ENCODE results near the gene HDAC11. TPM values are rescaled to one million over a fixed set of nuclear protein-coding genes. Genes with fewer than 3 reads are reported as not detected.

Gene HDAC11
- polyA plus RNA-seq, 2 of the 4 experiments (the other 2 are of a cell fraction): 5.6 to 8.4 TPM

DNA sequence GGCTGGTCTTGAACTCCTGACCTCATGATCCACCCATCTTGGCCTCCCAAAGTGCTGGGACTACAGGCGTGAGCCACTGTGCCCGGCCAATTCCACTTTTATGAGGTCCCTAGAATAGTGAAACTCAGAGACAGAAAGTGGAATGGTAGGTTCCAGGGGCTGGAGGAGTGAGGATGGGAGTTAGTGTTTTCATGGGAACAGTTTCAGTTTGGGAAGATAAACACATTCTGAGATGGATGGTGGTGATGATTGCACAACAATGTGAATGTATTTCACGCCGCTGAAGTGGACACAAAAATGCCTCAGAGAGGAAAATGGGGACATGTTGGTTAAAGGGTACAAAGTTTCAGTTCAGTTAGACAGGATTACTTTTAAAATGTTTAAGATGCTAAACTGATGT is 22.5 kb upstream of the HDAC11 start:
- ATAC-seq (no peak), DNase-seq (ENCODE audit: low read depth in 1 of 2, low spot score in 1 of 2) (no peak), FAIRE-seq (no peak)
- WGBS (ENCODE audit: missing lambda C conversion rate): 88% methylated on average over 4 of the region's 4 CpGs
- H3K4me3 ChIP-seq: no peak overlapping the region
- no peak overlapping the region for H3K27ac ChIP-seq
- H3K9me3 ChIP-seq: no peaks in the 10 kb centered on the region
- no peak for TF ChIP-seq ATOH8 (CRISPR knock-in tag; IDR thresholded peaks at IDR 0.05; ENCODE audit: low read depth)
- no peak for TF ChIP-seq JUNB (IDR thresholded peaks at IDR 0.05)
- no peak for TF ChIP-seq GATA3 (IDR thresholded peaks at IDR 0.05; ENCODE audit: borderline replicate concordance)
- no peak for TF ChIP-seq EHMT2 (IDR thresholded peaks at IDR 0.05; ENCODE audit: low read depth)
- TF ChIP-seq, protein P1, sequence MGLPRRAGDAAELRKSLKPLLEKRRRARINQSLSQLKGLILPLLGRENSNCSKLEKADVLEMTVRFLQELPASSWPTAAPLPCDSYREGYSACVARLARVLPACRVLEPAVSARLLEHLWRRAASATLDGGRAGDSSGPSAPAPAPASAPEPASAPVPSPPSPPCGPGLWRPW (IDR thresholded peaks at IDR 0.05): no peak
- TF ChIP-seq KDM1A (IDR thresholded peaks at IDR 0.05; ENCODE audit: low read depth): no peak
- no peak for TF ChIP-seq TFCP2L1 (CRISPR knock-in tag; IDR thresholded peaks at IDR 0.05)
- TF ChIP-seq NPAS2 (CRISPR knock-in tag; IDR thresholded peaks at IDR 0.05; ENCODE audit: borderline replicate concordance): no peak
- TF ChIP-seq ZSCAN20 (CRISPR knock-in tag; IDR thresholded peaks at IDR 0.05): no peak
- TF ChIP-seq ZFP36 (IDR thresholded peaks at IDR 0.05; ENCODE audit: borderline replicate concordance, partially characterized antibody): no peak
- no peak for TF ChIP-seq BHLHE40 (IDR thresholded peaks at IDR 0.05; ENCODE audit: low read depth, low read length)
- TF ChIP-seq, protein P2, sequence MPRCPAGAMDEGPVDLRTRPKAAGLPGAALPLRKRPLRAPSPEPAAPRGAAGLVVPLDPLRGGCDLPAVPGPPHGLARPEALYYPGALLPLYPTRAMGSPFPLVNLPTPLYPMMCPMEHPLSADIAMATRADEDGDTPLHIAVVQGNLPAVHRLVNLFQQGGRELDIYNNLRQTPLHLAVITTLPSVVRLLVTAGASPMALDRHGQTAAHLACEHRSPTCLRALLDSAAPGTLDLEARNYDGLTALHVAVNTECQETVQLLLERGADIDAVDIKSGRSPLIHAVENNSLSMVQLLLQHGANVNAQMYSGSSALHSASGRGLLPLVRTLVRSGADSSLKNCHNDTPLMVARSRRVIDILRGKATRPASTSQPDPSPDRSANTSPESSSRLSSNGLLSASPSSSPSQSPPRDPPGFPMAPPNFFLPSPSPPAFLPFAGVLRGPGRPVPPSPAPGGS (IDR thresholded peaks at IDR 0.05): no peak
- no peak for TF ChIP-seq FOSB (CRISPR knock-in tag; IDR thresholded peaks at IDR 0.05)
- TF ChIP-seq, protein P3, sequence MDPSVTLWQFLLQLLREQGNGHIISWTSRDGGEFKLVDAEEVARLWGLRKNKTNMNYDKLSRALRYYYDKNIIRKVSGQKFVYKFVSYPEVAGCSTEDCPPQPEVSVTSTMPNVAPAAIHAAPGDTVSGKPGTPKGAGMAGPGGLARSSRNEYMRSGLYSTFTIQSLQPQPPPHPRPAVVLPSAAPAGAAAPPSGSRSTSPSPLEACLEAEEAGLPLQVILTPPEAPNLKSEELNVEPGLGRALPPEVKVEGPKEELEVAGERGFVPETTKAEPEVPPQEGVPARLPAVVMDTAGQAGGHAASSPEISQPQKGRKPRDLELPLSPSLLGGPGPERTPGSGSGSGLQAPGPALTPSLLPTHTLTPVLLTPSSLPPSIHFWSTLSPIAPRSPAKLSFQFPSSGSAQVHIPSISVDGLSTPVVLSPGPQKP (IDR thresholded peaks at IDR 0.05; ENCODE audit: low read depth, low read length): no peak
- no peak for TF ChIP-seq MAZ (IDR thresholded peaks at IDR 0.05; ENCODE audit: borderline replicate concordance, low read depth, low read length)
- no peak for TF ChIP-seq MAFK (IDR thresholded peaks at IDR 0.05; ENCODE audit: partially characterized antibody)
- TF ChIP-seq FOXS1 (CRISPR knock-in tag; IDR thresholded peaks at IDR 0.05): no peak
- TF ChIP-seq HOXB5 (CRISPR knock-in tag; IDR thresholded peaks at IDR 0.05): no peak
- TF ChIP-seq, protein P4, sequence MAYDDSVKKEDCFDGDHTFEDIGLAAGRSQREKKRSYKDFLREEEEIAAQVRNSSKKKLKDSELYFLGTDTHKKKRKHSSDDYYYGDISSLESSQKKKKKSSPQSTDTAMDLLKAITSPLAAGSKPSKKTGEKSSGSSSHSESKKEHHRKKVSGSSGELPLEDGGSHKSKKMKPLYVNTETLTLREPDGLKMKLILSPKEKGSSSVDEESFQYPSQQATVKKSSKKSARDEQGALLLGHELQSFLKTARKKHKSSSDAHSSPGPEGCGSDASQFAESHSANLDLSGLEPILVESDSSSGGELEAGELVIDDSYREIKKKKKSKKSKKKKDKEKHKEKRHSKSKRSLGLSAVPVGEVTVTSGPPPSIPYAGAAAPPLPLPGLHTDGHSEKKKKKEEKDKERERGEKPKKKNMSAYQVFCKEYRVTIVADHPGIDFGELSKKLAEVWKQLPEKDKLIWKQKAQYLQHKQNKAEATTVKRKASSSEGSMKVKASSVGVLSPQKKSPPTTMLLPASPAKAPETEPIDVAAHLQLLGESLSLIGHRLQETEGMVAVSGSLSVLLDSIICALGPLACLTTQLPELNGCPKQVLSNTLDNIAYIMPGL (CRISPR knock-in tag; IDR thresholded peaks at IDR 0.05; ENCODE audit: borderline replicate concordance): no peak
- no peak; a peak in 1 of 4 replicates for TF ChIP-seq CEBPB (IDR thresholded peaks at IDR 0.05)
- ChIA-PET CTCF (interaction anchor here (8.7 kb wide), 1 partner anchor 366 kb away, joined by 127 read pairs; no protein-coding TSS in a partner anchor), POLR2A (no interaction called here)
- 0 out of 3 replicates have a peak, but pooled peaks cover 3% of the 10 kb centered on the region for H3K4me1 ChIP-seq
- no peak overlapping the region for H3K4me2 ChIP-seq

DNA sequence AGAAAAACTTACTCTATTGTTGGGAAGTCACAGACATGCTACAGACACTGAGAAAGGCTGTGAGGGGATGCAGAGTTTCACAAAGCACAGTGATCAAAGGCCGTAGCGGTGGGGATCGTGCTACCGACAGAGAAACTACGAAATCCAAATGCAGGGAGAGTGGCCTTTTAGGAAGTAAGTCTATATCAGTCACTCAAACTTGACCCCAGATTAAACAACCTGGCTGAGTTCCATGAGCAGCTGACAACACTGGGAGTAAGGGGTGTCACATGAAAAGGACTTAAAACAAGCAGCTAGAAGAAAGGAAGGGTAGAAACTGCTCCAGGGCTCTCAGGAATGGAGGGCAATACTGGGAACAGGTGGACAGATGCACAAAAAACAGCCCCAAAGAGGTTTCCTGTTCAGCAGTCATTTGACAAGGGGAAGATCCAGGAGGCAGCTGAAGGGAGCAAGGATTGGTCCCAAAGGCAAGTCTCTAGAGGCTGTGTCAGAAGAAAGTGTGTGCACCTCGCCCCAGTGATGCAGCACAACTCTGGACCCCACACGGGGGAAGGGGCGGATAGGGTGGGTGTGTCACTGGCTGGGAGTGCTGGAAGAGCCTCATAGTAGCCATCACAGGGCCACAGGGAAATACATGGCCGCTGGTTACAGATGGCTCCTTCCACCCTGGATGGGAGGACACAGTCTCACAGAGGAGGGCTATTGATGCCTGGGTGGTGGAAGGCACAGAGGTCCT is 20.3 kb upstream of the HDAC11 start:
- no peaks in the 10 kb centered on the region for H3K9me3 ChIP-seq
- ATAC-seq (no peak), FAIRE-seq (no peak), DNase-seq (ENCODE audit: low read depth in 1 of 2, low spot score in 1 of 2) (no peak)
- WGBS (ENCODE audit: missing lambda C conversion rate): 69% methylated on average over 8 of the region's 9 CpGs
- 0 out of 3 replicates have a peak, but pooled peaks cover 3% of the 10 kb centered on the region for H3K4me1 ChIP-seq
- H3K27ac ChIP-seq: no peak overlapping the region
- no peak overlapping the region for H3K4me3 ChIP-seq
- H3K4me2 ChIP-seq: no peak overlapping the region
- ChIA-PET CTCF (interaction anchor here (1.5 to 4.4 kb wide), 3 partner anchors 7 to 258 kb away, joined by 3 to 43 read pairs (median 4); no protein-coding TSS in a partner anchor), POLR2A (no interaction called here)
- TF ChIP-seq CBX2 (IDR thresholded peaks at IDR 0.05; ENCODE audit: borderline replicate concordance, low read depth) (no peak), ATOH8 (CRISPR knock-in tag; IDR thresholded peaks at IDR 0.05; ENCODE audit: low read depth) (no peak), PHF8 (IDR thresholded peaks at IDR 0.05; ENCODE audit: borderline replicate concordance, low read depth) (no peak), CEBPB (IDR thresholded peaks at IDR 0.05) (no peak), TP53 (CRISPR knock-in tag; IDR thresholded peaks at IDR 0.05) (no peak), ZC3H11A (IDR thresholded peaks at IDR 0.05) (no peak), HOXA7 (CRISPR knock-in tag; IDR thresholded peaks at IDR 0.05) (no peak), ZSCAN20 (CRISPR knock-in tag; IDR thresholded peaks at IDR 0.05) (no peak), EP300 (IDR thresholded peaks at IDR 0.05) (no peak), RNF2 (IDR thresholded peaks at IDR 0.05; ENCODE audit: borderline replicate concordance, low read depth) (no peak), CBX8 (IDR thresholded peaks at IDR 0.05) (no peak), BHLHE40 (IDR thresholded peaks at IDR 0.05; ENCODE audit: low read depth, low read length) (no peak)

Measured in A549 (cell line).